OCI-LY7 (cell line): Measurements from ENCODE around the gene ME1. TPM values are rescaled to one million over a fixed set of nuclear protein-coding genes. Genes with fewer than 3 reads are reported as not detected.

Experiments
- BruUV-seq: library from RNA; stranded (reverse); fragments of 400-500 nt; replicated peaks from 2 replicates; lab custom pipeline; 2021; lab: Mats Ljungman, UMichigan
- CTCF ChIA-PET: fragments of 300-600 bp; sonication (Branson Sonifier 250); formaldehyde crosslinking; loops from one replicate; lab custom pipeline; 2022; ENCODE audit warnings: antibody characterized with exemption; ENCODE audit not compliant: unreplicated experiment; lab: Charles Lee
- POLR2A ChIA-PET: fragments of 300-600 bp; sonication (Branson Sonifier 250); formaldehyde crosslinking; loops from one replicate; lab custom pipeline; 2022; ENCODE audit warnings: antibody characterized with exemption; lab: Charles Lee
- DNase-seq: peaks from one replicate; pipeline ENCODE4 v3.0.0-alpha.2; 2015; ENCODE audit warnings: low spot score
- H2AFZ ChIP-seq: fragments of 200-600 bp; sonication (generic), shearing (Covaris generic); 2 replicates; pipeline ENCODE4 v1.6.1; 2014; ENCODE audit warnings: mild to moderate bottlenecking, antibody characterized with exemption, low read length, moderate library complexity
- H3K27ac ChIP-seq: fragments of 200-600 bp; sonication (generic); 2 replicates; pipeline ENCODE4 v1.5.1; 2014; ENCODE audit warnings: mixed run types, low read depth, mild to moderate bottlenecking, moderate library complexity, low read length, inconsistent platforms; ENCODE audit not compliant: poor library complexity, severe bottlenecking
- H3K36me3 ChIP-seq: fragments of 200-600 bp; sonication (generic); 2 replicates; pipeline ENCODE4 v1.6.1; 2014; ENCODE audit warnings: mild to moderate bottlenecking, antibody characterized with exemption, low read length, moderate library complexity, mixed read lengths; ENCODE audit not compliant: insufficient read depth
- H3K4me1 ChIP-seq: fragments of 200-600 bp; sonication (generic); 2 replicates; pipeline ENCODE4 v1.5.1; 2014; ENCODE audit warnings: mild to moderate bottlenecking, low read length; ENCODE audit not compliant: insufficient read depth, poor library complexity, severe bottlenecking
- H3K4me2 ChIP-seq: fragments of 200-600 bp; sonication (generic); 2 replicates; pipeline ENCODE4 v1.6.1; 2014; ENCODE audit warnings: mild to moderate bottlenecking, low read length
- H3K4me3 ChIP-seq: fragments of 200-600 bp; sonication (generic); 2 replicates; pipeline ENCODE4 v1.5.1; 2014; ENCODE audit warnings: mild to moderate bottlenecking, low read depth, low read length; ENCODE audit not compliant: poor library complexity, severe bottlenecking
- H3K79me2 ChIP-seq: fragments of 200-600 bp; sonication (generic); 2 replicates; pipeline ENCODE4 v1.6.1; 2016; ENCODE audit warnings: low read depth, mild to moderate bottlenecking, low read length, moderate library complexity, mixed read lengths; ENCODE audit not compliant: insufficient read depth
- H3K9me2 ChIP-seq: fragments of 200-600 bp; sonication (generic); 2 replicates; pipeline ENCODE4 v1.6.1; 2016; ENCODE audit warnings: mild to moderate bottlenecking, low read length, mixed read lengths; ENCODE audit not compliant: insufficient read depth
- H3K9me3 ChIP-seq: fragments of 200-600 bp; sonication (generic); 2 replicates; pipeline ENCODE4 v1.6.1; 2014; ENCODE audit warnings: mild to moderate bottlenecking, mixed run types, low read length, mixed read lengths
- H4K20me1 ChIP-seq: fragments of 200-600 bp; sonication (generic); 2 replicates; pipeline ENCODE4 v1.6.1; 2014; ENCODE audit warnings: mild to moderate bottlenecking, antibody characterized with exemption, low read length, moderate library complexity, mixed read lengths; ENCODE audit not compliant: insufficient read depth
- EZH2phosphoT487 ChIP-seq: fragments of 200-600 bp; sonication (generic); IDR thresholded peaks from 2 replicates; pipeline ENCODE4 v1.6.1; 2018; ENCODE audit warnings: low read depth, borderline replicate concordance, mild to moderate bottlenecking, mixed run types, antibody characterized with exemption, low read length, moderate library complexity, mixed read lengths
- intact Hi-C: fragments of 100-400 bp; cut with micrococcal nuclease; formaldehyde crosslinking; loops from one replicate; pipeline ENCODE4 v1.10.0; 2022; ENCODE audit not compliant: unreplicated experiment
- total RNA-seq, 2 experiments: library from RNA; depleted of rRNA in 1 of 2; stranded (reverse); fragments of >200 nt in 1 of 2; shearing (Covaris generic) in 1 of 2; gene quantifications; 2 replicates each; pipeline ENCODE4 v1.2.3, GENCODE V29; 2014 to 2022
- TF ChIP-seq, protein P1 (sequence below): fragments of 200-600 bp; sonication (generic); conservative IDR thresholded peaks from 2 replicates; pipeline ENCODE4 v1.5.1; 2014; ENCODE audit warnings: mild to moderate bottlenecking, antibody characterized with exemption, low read length, moderate library complexity, mixed read lengths

Gene ME1
- total RNA-seq, 2 experiments from 2014 or later: not detected

DNA sequence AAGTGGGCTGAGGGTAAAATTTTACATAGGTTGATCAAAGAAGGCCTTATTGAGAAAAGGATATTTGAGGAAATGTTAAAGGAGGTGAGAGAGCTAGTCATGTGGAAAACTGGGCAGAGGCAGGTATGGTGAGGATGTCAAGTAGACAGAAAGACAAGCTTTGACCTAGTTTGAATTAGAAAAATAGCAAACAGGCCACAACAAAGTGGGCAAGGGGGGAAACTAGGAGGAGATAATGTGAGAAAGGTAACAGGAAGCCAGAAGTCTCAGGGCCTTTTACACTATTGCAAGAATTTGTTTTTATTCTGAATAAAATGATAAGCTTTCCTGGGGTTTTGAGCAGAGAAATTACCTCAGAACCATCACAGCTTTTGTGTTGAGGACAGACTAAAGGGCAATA lies 122.0 kb downstream of the ME1 start:
- H2AFZ ChIP-seq: no peak overlapping the region
- ChIA-PET CTCF (no interaction called here), POLR2A (interaction anchor here (0.6 to 0.7 kb wide), 2 partner anchors 10 to 105 kb away, joined by 3 to 4 read pairs; no protein-coding TSS in a partner anchor)
- TF ChIP-seq, protein P1, sequence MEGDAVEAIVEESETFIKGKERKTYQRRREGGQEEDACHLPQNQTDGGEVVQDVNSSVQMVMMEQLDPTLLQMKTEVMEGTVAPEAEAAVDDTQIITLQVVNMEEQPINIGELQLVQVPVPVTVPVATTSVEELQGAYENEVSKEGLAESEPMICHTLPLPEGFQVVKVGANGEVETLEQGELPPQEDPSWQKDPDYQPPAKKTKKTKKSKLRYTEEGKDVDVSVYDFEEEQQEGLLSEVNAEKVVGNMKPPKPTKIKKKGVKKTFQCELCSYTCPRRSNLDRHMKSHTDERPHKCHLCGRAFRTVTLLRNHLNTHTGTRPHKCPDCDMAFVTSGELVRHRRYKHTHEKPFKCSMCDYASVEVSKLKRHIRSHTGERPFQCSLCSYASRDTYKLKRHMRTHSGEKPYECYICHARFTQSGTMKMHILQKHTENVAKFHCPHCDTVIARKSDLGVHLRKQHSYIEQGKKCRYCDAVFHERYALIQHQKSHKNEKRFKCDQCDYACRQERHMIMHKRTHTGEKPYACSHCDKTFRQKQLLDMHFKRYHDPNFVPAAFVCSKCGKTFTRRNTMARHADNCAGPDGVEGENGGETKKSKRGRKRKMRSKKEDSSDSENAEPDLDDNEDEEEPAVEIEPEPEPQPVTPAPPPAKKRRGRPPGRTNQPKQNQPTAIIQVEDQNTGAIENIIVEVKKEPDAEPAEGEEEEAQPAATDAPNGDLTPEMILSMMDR: no peak
- TF ChIP-seq EZH2phosphoT487: no peak
- no peaks in the 10 kb centered on the region for H3K9me3 ChIP-seq
- H3K36me3 ChIP-seq: no peaks in the 10 kb centered on the region
- intact Hi-C loops: no loop called here
- H3K4me1 ChIP-seq: no peaks in the 10 kb centered on the region
- H3K4me3 ChIP-seq: no peak overlapping the region
- DNase-seq: no peak
- H3K9me2 ChIP-seq: no peaks in the 10 kb centered on the region
- no peak overlapping the region for H3K27ac ChIP-seq
- no peaks in the 10 kb centered on the region for H3K79me2 ChIP-seq
- H4K20me1 ChIP-seq: no peaks in the 10 kb centered on the region
- no peak overlapping the region for H3K4me2 ChIP-seq
- no TSS peak for BruUV-seq

DNA sequence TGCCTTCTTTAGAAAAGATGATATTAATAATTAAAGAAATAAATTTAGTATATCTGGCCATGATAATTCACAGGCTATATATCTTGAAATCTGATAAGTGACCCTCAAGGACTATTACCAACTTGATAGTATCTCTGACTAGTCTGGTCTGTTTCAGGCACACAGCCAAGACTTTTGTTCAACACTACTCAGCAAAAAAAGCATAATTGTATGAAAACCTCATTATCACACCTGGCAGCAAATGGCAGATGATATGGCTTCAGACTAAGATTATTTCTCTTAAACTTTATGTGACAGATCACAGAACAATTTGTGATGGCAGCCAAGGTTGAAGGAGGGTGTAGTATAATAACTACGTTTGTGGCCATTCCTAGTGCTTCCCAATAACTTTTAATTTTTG lies 123.0 kb downstream of the ME1 start:
- DNase-seq: no peak
- H3K4me2 ChIP-seq: no peak overlapping the region
- no peak overlapping the region for H3K27ac ChIP-seq
- no peak overlapping the region for H3K4me3 ChIP-seq
- no peaks in the 10 kb centered on the region for H3K79me2 ChIP-seq
- no peak overlapping the region for H2AFZ ChIP-seq
- ChIA-PET CTCF (no interaction called here), POLR2A (interaction anchor here (0.6 kb wide), 1 partner anchor 963 kb away, joined by 3 read pairs; no protein-coding TSS in a partner anchor)
- intact Hi-C loops: no loop called here
- no peaks in the 10 kb centered on the region for H4K20me1 ChIP-seq
- H3K9me2 ChIP-seq: no peaks in the 10 kb centered on the region
- TF ChIP-seq, protein P1: no peak
- no peaks in the 10 kb centered on the region for H3K9me3 ChIP-seq
- no peaks in the 10 kb centered on the region for H3K4me1 ChIP-seq
- BruUV-seq: no TSS peak
- no peaks in the 10 kb centered on the region for H3K36me3 ChIP-seq

DNA sequence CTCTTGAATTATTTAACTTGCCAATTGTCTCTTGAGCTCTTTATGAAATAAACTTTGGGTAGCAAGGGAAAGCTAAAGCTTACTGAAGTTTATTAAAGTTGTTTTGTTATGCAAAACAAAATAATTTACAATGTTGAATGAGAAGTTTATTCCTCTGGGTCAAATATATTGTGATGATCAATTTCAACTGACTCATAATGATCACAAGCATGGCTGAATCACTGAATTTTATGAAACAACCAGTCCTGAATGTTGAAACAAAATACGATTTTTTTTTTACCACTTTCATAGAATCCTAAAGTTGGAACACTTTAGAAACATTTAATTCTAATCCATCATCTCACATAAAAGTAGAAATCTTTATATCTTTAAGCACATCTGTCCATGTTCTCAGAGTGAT lies 127.4 kb downstream of the ME1 start:
- no peak for DNase-seq
- H3K27ac ChIP-seq: no peak overlapping the region
- no peak overlapping the region for H3K4me2 ChIP-seq
- no peaks in the 10 kb centered on the region for H3K79me2 ChIP-seq
- no peak overlapping the region for H3K4me3 ChIP-seq
- TF ChIP-seq, protein P1: no peak
- no peak for TF ChIP-seq EZH2phosphoT487
- POLR2A ChIA-PET: no interaction called here
- no peak overlapping the region for H2AFZ ChIP-seq
- intact Hi-C loops: no loop called here
- CTCF ChIA-PET: no interaction called here
- no peaks in the 10 kb centered on the region for H3K9me3 ChIP-seq
- BruUV-seq: no TSS peak
- H3K36me3 ChIP-seq: no peaks in the 10 kb centered on the region
- no peaks in the 10 kb centered on the region for H3K4me1 ChIP-seq
- no peaks in the 10 kb centered on the region for H4K20me1 ChIP-seq
- no peaks in the 10 kb centered on the region for H3K9me2 ChIP-seq
